GM12892 (cell line): ENCODE results near the gene ATP8B1.

Experiments
- POLR2A ChIP-seq: IDR thresholded peaks from 2 replicates; pipeline ENCODE4 v1.6.1; 2011; ENCODE audit warnings: low read depth, low read length, control low read depth
- POLR2AphosphoS5 ChIP-seq: IDR thresholded peaks from 2 replicates; pipeline ENCODE4 v1.6.1; 2011; ENCODE audit warnings: low read depth, low read length, control low read depth

DNA sequence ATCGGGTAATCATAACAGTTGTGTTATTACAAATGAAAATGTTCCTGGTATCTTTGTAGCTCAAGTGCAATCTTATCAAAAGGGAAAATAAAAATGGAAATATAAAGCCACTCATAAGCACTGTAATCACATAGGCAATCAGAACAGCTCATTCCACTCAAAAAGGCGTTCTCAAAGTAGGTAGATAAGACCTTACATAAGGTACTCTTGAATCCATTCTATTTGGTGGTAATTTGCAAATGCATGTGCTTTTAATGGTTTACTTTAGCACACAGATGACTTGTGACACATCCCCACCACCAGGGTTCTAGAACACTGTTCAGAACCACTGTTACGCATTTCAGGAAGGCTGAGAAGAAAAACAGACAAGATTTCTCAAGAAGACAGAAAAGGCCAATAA lies 94.8 kb downstream of the ATP8B1 start:
- TF ChIP-seq POLR2A, result no peak
- no peak for TF ChIP-seq POLR2AphosphoS5
